ENCODE data around the gene GAS2L1. TPM values are rescaled to one million over a fixed set of nuclear protein-coding genes. Genes with fewer than 3 reads are reported as not detected.

GAS2L1 gene
- total and polyA plus RNA-seq, 2 of the 4 experiments (the other 2 are of a cell fraction) = 1.4 to 15.6 TPM

DNA sequence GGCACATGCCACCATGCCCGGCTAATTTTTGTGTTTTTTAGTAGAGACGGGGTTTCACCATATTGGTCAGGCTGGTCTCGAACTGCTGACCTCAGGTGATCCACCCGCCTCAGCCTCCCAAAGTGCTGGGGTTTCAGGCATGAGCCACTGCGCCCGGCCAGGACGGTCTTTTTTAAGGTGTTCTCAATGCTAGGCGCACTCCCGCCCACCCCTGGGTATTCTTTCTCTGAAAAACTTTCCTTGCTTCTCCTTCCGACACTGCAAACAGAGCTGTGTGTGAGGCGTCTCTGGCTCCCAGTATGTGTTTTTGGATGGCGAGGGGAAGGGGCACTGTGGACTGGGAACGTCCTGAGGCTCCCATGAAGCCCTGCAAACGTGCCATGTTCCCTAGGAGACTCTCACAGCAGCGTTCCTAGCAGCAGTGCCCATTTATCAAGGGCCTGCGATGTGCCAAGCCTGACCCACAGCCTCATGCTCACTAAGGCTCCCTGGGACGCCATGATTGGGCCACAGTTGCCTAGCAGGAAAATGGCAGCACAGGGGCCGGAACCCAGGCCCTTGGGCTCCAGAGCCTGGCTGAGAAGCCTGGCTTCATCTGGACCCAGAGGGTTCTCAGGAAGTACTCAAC lies 11.5 kb downstream of the GAS2L1 start:
- Histone ChIP-seq H3K4me2 (ENCODE audit: low read depth, low read length) (no peak overlapping the region), H2AFZ (replicated peaks; ENCODE audit: low read length, poor library complexity) (no peak overlapping the region), H4K91ac (ENCODE audit: insufficient read depth, low read depth, low read length) (no peak overlapping the region), H2BK5ac (ENCODE audit: low read depth, low read length, poor library complexity, severe bottlenecking) (no peak overlapping the region), H3K56ac (ENCODE audit: extremely low read depth, insufficient read depth, low read length) (no peak overlapping the region), H4K8ac (ENCODE audit: low read depth in 2 of 2, low read length in 2 of 2) (no peak overlapping the region), H4K20me1 (ENCODE audit: insufficient read depth, low read length) (peaks cover 12% of the 10 kb centered on the region), H4K5ac (ENCODE audit: low read depth, low read length) (no peak overlapping the region), H3K4me1 (ENCODE audit: control insufficient read depth, insufficient read depth, low read length) (no peaks in the 10 kb centered on the region), H2BK15ac (ENCODE audit: low read depth, low read length) (no peak overlapping the region), H3K9ac (ENCODE audit: low read depth, low read length) (no peak overlapping the region), H3K9me1 (ENCODE audit: insufficient read depth, low read length) (no peaks in the 10 kb centered on the region), H3K27me3 (ENCODE audit: control insufficient read depth, insufficient read depth, low read length) (peaks cover 47% of the 10 kb centered on the region), H2AK9ac (replicated peaks; ENCODE audit: low read depth, low read length, poor library complexity) (no peak overlapping the region), H3K18ac (ENCODE audit: low read depth, low read length) (no peak overlapping the region), H3K36me3 (ENCODE audit: control insufficient read depth, insufficient read depth, low read length) (peaks cover 1% of the 10 kb centered on the region; the same call in 1 of the 2 replicates), H2BK120ac (ENCODE audit: low read depth, low read length) (no peak overlapping the region), H3K9me3 (ENCODE audit: control insufficient read depth, insufficient read depth, low read length) (no peaks in the 10 kb centered on the region), H3K4me3 (ENCODE audit: insufficient read depth, low read depth, low read length) (no peak overlapping the region), H3K4ac (ENCODE audit: low read depth, low read length) (no peak overlapping the region), H2AK5ac (ENCODE audit: low read depth, low read length) (no peak overlapping the region), H3K23ac (ENCODE audit: low read depth, low read length) (no peak overlapping the region), H3K14ac (replicated peaks; ENCODE audit: low read depth, low read length) (no peak overlapping the region), H3K79me1 (ENCODE audit: low read depth in 1 of 2, low read length in 2 of 2) (no peaks in the 10 kb centered on the region), H3K27ac (ENCODE audit: insufficient read depth, low read length) (no peak overlapping the region), H2BK20ac (ENCODE audit: low read depth, low read length) (no peak overlapping the region)
- in situ Hi-C loops (cut with MboI; ENCODE audit: low sequenced_read_pairs) = no loop called here
- CTCF ChIA-PET = no interaction called here
- ATAC-seq (ENCODE audit: low read depth) (no peak), DNase-seq (no peak)
- dilution Hi-C loops (cut with HindIII; ENCODE audit: low sequenced_read_pairs, unreplicated experiment) = no loop called here
- WGBS, 2 experiments (ENCODE audit: extremely low coverage in 2 of 2, insufficient read length in 1 of 2) = 79% methylated on average over 7 of the region's 18 CpGs; no CpG with 5 or more reads in 1 of the 2 experiments
- POLR2A ChIA-PET (ENCODE audit: unreplicated experiment) = no interaction called here
- no peak for TF ChIP-seq MXI1 (IDR thresholded peaks at IDR 0.05; ENCODE audit: borderline replicate concordance, low read depth, low read length)
- TF ChIP-seq RCOR1 (IDR thresholded peaks at IDR 0.05; ENCODE audit: insufficient replicate concordance, low read length) = no peak
- no peak for TF ChIP-seq SMC3 (IDR thresholded peaks at IDR 0.05; ENCODE audit: low read depth, low read length)
- TF ChIP-seq POLR2A (IDR thresholded peaks at IDR 0.05; ENCODE audit: low read depth, low read length) = no peak
- no peak for TF ChIP-seq CHD1 (IDR thresholded peaks at IDR 0.05; ENCODE audit: low read depth, low read length)
- TF ChIP-seq RFX5 (IDR thresholded peaks at IDR 0.05; ENCODE audit: low read depth, low read length) = no peak
- no peak for TF ChIP-seq BHLHE40 (IDR thresholded peaks at IDR 0.05; ENCODE audit: low read depth, low read length)
- no peak for TF ChIP-seq CEBPB (IDR thresholded peaks at IDR 0.05; ENCODE audit: low read depth, low read length)
- no peak for TF ChIP-seq MAZ (IDR thresholded peaks at IDR 0.05; ENCODE audit: borderline replicate concordance, low read depth, low read length)
- TF ChIP-seq RAD21 (IDR thresholded peaks at IDR 0.05; ENCODE audit: low read length) = no peak
- TF ChIP-seq, protein P1, sequence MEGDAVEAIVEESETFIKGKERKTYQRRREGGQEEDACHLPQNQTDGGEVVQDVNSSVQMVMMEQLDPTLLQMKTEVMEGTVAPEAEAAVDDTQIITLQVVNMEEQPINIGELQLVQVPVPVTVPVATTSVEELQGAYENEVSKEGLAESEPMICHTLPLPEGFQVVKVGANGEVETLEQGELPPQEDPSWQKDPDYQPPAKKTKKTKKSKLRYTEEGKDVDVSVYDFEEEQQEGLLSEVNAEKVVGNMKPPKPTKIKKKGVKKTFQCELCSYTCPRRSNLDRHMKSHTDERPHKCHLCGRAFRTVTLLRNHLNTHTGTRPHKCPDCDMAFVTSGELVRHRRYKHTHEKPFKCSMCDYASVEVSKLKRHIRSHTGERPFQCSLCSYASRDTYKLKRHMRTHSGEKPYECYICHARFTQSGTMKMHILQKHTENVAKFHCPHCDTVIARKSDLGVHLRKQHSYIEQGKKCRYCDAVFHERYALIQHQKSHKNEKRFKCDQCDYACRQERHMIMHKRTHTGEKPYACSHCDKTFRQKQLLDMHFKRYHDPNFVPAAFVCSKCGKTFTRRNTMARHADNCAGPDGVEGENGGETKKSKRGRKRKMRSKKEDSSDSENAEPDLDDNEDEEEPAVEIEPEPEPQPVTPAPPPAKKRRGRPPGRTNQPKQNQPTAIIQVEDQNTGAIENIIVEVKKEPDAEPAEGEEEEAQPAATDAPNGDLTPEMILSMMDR (conservative IDR thresholded peaks at IDR 0.05; ENCODE audit: low read depth, low read length) = no peak
- no peak for TF ChIP-seq NFE2L2 (IDR thresholded peaks at IDR 0.05; ENCODE audit: low read depth, low read length)
- TF ChIP-seq MAFK (IDR thresholded peaks at IDR 0.05; ENCODE audit: low read depth, low read length) = no peak
- TF ChIP-seq, protein P2, sequence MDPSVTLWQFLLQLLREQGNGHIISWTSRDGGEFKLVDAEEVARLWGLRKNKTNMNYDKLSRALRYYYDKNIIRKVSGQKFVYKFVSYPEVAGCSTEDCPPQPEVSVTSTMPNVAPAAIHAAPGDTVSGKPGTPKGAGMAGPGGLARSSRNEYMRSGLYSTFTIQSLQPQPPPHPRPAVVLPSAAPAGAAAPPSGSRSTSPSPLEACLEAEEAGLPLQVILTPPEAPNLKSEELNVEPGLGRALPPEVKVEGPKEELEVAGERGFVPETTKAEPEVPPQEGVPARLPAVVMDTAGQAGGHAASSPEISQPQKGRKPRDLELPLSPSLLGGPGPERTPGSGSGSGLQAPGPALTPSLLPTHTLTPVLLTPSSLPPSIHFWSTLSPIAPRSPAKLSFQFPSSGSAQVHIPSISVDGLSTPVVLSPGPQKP (IDR thresholded peaks at IDR 0.05; ENCODE audit: borderline replicate concordance, low read depth, low read length) = no peak
- no peak for TF ChIP-seq USF2 (IDR thresholded peaks at IDR 0.05; ENCODE audit: low read depth, low read length)
- no peak for TF ChIP-seq FOS (IDR thresholded peaks at IDR 0.05; ENCODE audit: low read depth, low read length)
- intact Hi-C loops (cut with micrococcal nuclease) = no loop called here
- no TSS peak for BruUV-seq (replicated peaks)

Measured in IMR-90 (cell line).